Central memory CD8-positive, alpha-beta T cell (primary cell): Measurements from ENCODE around the gene GRID1.
"Not testable (repeated sequence)": the region's sequence is repeated elsewhere in the genome, so short reads cannot be mapped to it uniquely, and the experiment has no call there.

Source experiments
- ATAC-seq: fragments of 150-1000 bp; cut with Tn5 transposase; replicated peaks from 2 replicates; pipeline ENCODE4 v1.10.0; 2022; ENCODE audit warnings: mild to moderate bottlenecking, moderate FRiP score, moderate number of reproducible peaks; ENCODE audit not compliant: poor library complexity, severe bottlenecking; ENCODE audit errors: extremely low read depth
- DNase-seq, 2 donors: peaks; one replicate each; pipeline ENCODE4 v3.0.0; 2021; ENCODE audit warnings: low spot score in 2 of 2
- H3K27ac Mint-ChIP-seq: one replicate; pipeline ENCODE4 v1.8.0; 2022; ENCODE audit warnings: low read depth, mild to moderate bottlenecking, moderate library complexity, mixed read lengths
- H3K27me3 Mint-ChIP-seq: one replicate; pipeline ENCODE4 v1.8.0; 2022; ENCODE audit warnings: mixed read lengths
- H3K36me3 Mint-ChIP-seq: one replicate; pipeline ENCODE4 v1.8.0; 2022; ENCODE audit warnings: mild to moderate bottlenecking, moderate library complexity, mixed read lengths; ENCODE audit not compliant: insufficient read depth
- H3K4me1 Mint-ChIP-seq: one replicate; pipeline ENCODE4 v1.8.0; 2022; ENCODE audit warnings: mixed read lengths
- H3K4me3 Mint-ChIP-seq: one replicate; pipeline ENCODE4 v1.8.0; 2022; ENCODE audit warnings: mild to moderate bottlenecking, moderate library complexity, mixed read lengths
- H3K9me3 Mint-ChIP-seq: one replicate; pipeline ENCODE4 v1.8.0; 2022; ENCODE audit warnings: mixed read lengths

Gene GRID1

DNA sequence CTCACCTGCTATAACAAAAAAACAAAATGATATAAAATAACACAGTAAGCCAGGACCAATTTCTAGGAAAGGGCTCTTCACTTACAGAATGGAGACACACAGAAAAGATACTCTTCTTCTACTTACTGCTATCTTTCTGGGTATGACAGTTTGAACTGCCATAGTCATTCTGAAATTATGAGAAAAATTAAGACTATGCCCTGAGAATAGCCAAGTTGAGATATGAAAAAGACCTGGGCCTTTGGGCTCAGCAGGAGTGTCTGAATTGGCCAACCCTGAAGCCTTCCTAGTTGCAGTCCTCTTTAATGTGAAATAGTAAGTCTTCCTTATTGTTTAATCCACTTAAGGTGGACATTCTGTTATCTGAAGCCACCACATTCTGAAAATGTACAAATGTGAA lies 519.5 kb downstream of the GRID1 start:
- no peaks in the 10 kb centered on the region for H3K36me3 Mint-ChIP-seq
- no peaks in the 10 kb centered on the region for H3K4me1 Mint-ChIP-seq
- DNase-seq (no peak), ATAC-seq (no peak)
- no peak overlapping the region for H3K27ac Mint-ChIP-seq
- H3K4me3 Mint-ChIP-seq = no peak overlapping the region
- H3K9me3 Mint-ChIP-seq = no peaks in the 10 kb centered on the region
- H3K27me3 Mint-ChIP-seq = no peaks in the 10 kb centered on the region

DNA sequence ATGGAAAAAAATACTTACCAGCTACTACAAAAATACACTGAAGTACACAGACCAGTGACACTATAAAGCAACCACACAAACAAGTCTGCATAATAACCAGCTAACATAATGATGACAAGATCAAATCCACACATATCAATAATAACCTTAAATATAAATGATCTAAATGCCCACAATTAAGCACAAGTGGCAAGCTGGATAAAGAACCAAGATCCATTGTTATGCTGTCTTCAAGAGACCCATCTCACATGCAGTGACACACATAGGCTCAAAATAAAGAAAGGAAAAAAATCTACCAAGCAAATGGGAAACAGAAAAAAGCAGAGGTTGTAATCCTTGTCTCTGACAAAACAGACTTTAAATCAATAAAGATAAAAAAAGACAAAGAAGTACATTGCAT lies 527.9 kb downstream of the GRID1 start:
- not testable (repeated sequence) for H3K36me3 Mint-ChIP-seq, H3K27me3 Mint-ChIP-seq, ATAC-seq, H3K4me1 Mint-ChIP-seq, H3K4me3 Mint-ChIP-seq, DNase-seq, H3K27ac Mint-ChIP-seq
- H3K9me3 Mint-ChIP-seq = peaks cover 27% of the 10 kb centered on the region

DNA sequence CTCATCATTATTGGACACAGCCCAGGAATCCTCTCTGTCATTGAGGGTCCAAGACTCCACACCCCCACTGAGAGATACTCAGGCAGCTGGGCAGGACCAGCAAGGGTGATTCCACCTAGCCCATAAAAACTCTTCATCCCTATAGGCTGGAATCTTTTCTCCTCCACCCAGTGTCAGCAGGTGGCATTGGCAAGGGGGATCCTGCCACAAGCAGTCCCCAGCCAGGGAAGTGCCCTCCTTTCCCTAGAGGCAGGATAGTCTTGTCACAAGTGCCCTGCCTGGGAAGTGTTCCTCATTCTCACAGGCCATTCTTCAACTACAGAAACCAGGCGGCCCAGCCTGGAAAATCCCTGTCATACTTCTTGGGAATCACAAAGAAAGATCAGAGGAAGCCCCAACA lies 533.6 kb downstream of the GRID1 start:
- Mint-ChIP-seq H3K27ac (no peak overlapping the region), H3K4me3 (no peak overlapping the region), H3K27me3 (peaks cover 20% of the 10 kb centered on the region), H3K4me1 (no peaks in the 10 kb centered on the region), H3K36me3 (no peaks in the 10 kb centered on the region), H3K9me3 (peaks cover 20% of the 10 kb centered on the region)
- DNase-seq = no peak
- ATAC-seq = no peak

- DNase-seq (no peak), ATAC-seq (no peak)
- no peaks in the 10 kb centered on the region for H3K36me3 Mint-ChIP-seq
- peaks cover 16% of the 10 kb centered on the region for H3K9me3 Mint-ChIP-seq
- H3K4me3 Mint-ChIP-seq = no peak overlapping the region
- H3K4me1 Mint-ChIP-seq = no peaks in the 10 kb centered on the region
- H3K27me3 Mint-ChIP-seq = peaks cover 35% of the 10 kb centered on the region
- no peak overlapping the region for H3K27ac Mint-ChIP-seq
These were observed 535.2 kb downstream of the GRID1 start for GRCh38 chr10:85831422-85831821.

DNA sequence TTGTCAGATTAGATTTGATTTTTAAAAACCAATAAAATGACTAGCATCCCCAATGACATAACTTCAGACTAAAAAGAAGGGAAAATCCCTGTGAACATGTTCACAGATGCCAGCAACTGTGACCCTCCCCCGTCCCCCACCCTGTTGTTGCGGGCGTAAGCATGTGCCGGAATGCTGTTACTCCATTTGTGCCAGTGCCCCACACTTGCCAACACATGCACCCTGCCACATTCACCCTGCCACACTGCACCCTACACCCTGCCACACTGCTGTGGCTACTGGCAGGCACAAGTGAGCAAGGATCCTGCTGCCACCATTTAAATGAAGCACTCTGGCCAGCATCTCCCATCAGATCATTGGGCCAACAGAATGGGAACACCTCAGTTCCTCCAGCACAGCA lies 540.2 kb downstream of the GRID1 start:
- ATAC-seq = no peak
- no peak for DNase-seq
- H3K36me3 Mint-ChIP-seq = no peaks in the 10 kb centered on the region
- H3K4me3 Mint-ChIP-seq = no peak overlapping the region
- no peak overlapping the region for H3K27ac Mint-ChIP-seq
- H3K4me1 Mint-ChIP-seq = no peaks in the 10 kb centered on the region
- peaks cover 46% of the 10 kb centered on the region for H3K27me3 Mint-ChIP-seq
- H3K9me3 Mint-ChIP-seq = peaks cover 11% of the 10 kb centered on the region

DNA sequence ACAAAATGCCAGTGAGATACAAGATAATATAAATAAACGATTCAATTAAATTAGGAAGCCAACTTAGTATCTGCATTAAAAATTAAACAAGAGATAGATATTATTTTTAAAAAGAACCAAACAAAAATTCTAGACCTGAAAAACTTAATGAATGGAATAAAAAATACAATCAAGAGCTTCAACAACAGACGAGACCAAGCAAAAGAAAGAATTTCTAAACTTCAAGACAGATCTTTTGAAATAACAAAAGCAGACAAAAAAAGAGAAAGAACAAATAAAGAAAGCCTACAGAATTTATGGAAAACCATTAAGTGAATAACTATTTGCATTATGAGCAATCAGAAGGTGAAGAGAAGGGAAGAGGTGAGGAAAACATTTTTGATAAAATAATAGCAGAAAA lies 555.2 kb downstream of the GRID1 start:
- no peak for DNase-seq
- no peak overlapping the region for H3K4me3 Mint-ChIP-seq
- H3K4me1 Mint-ChIP-seq = no peaks in the 10 kb centered on the region
- H3K9me3 Mint-ChIP-seq = peaks cover 23% of the 10 kb centered on the region
- ATAC-seq = no peak
- H3K27me3 Mint-ChIP-seq = no peaks in the 10 kb centered on the region
- H3K36me3 Mint-ChIP-seq = no peaks in the 10 kb centered on the region
- no peak overlapping the region for H3K27ac Mint-ChIP-seq

DNA sequence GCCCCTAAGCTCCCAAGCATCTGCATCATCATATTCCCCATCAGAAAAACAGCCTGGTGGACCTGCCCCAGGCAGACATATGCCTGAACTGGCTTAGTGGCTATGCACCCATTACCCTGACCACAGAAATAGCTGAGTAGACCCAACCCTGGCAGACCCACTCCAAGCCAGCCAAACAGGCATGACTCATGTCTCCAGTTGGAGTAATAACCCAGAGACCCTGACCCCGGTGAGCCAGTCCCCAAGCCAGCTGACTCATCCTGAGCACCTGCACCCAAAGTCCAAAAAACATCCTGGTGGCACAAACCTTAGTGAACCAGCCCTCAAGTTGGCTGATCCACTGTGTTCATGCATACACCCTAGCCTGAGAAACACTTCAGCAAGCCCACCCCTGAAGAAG lies 555.9 kb downstream of the GRID1 start:
- no peaks in the 10 kb centered on the region for H3K36me3 Mint-ChIP-seq
- no peaks in the 10 kb centered on the region for H3K27me3 Mint-ChIP-seq
- no peak for ATAC-seq
- no peak overlapping the region for H3K4me3 Mint-ChIP-seq
- no peaks in the 10 kb centered on the region for H3K4me1 Mint-ChIP-seq
- H3K27ac Mint-ChIP-seq = no peak overlapping the region
- H3K9me3 Mint-ChIP-seq = peaks cover 23% of the 10 kb centered on the region
- no peak for DNase-seq

DNA sequence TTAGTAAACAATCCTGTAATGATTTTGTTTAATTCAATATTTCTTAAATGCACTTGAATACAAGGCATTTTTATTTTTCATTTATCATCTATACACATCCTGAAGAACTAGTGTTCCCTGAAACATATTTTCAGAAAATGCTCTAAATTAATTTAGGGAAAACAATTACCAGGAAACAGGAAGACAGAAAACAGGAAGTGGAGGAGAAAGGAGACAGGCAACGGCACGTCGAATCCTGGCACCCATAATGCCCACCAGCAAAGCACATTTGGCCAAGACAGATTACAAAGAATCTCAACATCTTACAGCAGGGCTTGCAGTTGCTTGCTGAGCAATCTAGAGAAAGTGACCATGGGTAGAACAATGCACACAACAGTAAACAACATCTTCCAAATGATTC lies 571.1 kb downstream of the GRID1 start:
- Mint-ChIP-seq H3K4me3 (no peak overlapping the region), H3K27ac (no peak overlapping the region), H3K36me3 (no peaks in the 10 kb centered on the region), H3K27me3 (peaks cover 28% of the 10 kb centered on the region), H3K9me3 (no peaks in the 10 kb centered on the region), H3K4me1 (no peaks in the 10 kb centered on the region)
- DNase-seq (no peak), ATAC-seq (no peak)

DNA sequence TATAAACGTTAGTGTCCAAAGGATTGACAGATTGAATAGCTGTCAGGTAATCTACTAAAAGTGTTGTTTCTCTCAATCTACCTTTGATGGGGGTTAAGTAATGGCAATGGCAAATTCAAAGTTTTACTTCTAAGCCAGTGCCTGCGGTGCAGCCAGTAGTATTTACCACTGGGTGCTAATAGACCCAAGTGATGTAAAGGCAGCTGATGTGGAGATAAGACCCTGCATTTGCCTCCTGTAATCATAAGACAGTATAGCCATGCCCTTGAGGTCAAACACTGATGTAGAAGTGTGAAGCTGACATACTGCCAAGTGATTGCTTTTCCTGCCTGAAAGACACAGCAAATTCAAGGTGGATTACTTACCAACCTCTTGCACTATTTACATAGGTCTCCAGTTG lies 572.0 kb downstream of the GRID1 start:
- ATAC-seq = no peak
- peaks cover 31% of the 10 kb centered on the region for H3K27me3 Mint-ChIP-seq

DNA sequence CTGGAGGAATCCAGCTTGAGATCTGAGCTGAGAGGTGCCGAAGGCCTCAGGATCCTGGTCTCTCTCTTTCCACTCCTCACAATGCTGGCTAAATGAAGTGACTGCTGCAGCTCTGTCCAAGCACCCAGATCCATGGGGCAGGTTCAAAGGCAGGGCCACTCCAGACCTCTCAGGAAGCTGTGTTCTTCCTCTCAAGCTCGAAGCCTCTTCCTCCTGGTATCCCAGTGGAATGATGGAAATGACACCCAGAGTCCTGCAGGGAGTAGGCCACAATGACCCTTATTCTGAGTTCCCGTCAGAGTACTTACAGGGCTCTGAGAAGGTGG lies 574.1 kb downstream of the GRID1 start:
- no peak for DNase-seq
- H3K27me3 Mint-ChIP-seq = peaks cover 10% of the 10 kb centered on the region
- no peak overlapping the region for H3K4me3 Mint-ChIP-seq
- no peaks in the 10 kb centered on the region for H3K9me3 Mint-ChIP-seq
- ATAC-seq = no peak
- H3K4me1 Mint-ChIP-seq = no peaks in the 10 kb centered on the region
- no peak overlapping the region for H3K27ac Mint-ChIP-seq
- no peaks in the 10 kb centered on the region for H3K36me3 Mint-ChIP-seq

More for the DNA sequence above, 572.0 kb downstream of the GRID1 start:
- Mint-ChIP-seq H3K27ac (no peak overlapping the region), H3K9me3 (no peaks in the 10 kb centered on the region), H3K36me3 (no peaks in the 10 kb centered on the region), H3K4me1 (no peaks in the 10 kb centered on the region), H3K4me3 (no peak overlapping the region)
- no peak for DNase-seq

DNA sequence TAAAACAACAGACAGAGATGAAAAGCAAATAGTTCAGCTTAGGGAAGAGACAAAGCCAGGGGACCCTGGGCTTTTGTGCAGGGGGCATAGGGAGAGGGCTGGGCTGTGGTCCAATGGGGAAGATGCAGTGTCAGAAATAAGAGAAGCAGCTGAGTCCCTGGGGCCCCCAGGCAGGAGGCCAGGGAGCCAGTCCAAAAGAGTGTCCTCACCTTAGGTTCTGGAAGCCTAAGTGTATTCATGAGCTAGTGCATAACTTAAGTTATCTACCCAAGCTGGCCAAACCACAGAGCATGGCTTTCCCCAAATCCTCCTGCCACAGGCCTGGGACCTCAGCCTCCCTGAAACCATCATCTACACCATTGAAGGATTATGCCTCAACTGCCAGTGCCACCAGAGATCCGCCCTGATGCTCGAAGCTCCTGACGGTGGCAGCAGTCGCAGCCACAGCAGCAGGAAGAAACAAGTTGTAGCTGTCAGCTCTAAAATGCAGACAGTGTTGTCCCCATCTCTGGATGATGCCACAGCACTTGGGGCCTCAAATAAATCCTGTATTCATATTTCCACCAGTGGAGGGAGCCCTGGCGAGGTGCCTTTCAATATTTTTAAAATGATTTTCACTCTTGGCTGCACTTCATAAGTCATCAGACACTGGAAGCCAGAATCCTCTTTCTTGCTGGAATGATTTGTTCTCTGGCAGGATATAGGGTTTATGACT lies 574.6 kb downstream of the GRID1 start:
- no peak overlapping the region for H3K4me3 Mint-ChIP-seq
- no peak for ATAC-seq
- H3K27ac Mint-ChIP-seq = no peak overlapping the region
- DNase-seq = no peak
- no peaks in the 10 kb centered on the region for H3K4me1 Mint-ChIP-seq
- H3K27me3 Mint-ChIP-seq = peaks cover 10% of the 10 kb centered on the region
- H3K36me3 Mint-ChIP-seq = no peaks in the 10 kb centered on the region
- no peaks in the 10 kb centered on the region for H3K9me3 Mint-ChIP-seq

DNA sequence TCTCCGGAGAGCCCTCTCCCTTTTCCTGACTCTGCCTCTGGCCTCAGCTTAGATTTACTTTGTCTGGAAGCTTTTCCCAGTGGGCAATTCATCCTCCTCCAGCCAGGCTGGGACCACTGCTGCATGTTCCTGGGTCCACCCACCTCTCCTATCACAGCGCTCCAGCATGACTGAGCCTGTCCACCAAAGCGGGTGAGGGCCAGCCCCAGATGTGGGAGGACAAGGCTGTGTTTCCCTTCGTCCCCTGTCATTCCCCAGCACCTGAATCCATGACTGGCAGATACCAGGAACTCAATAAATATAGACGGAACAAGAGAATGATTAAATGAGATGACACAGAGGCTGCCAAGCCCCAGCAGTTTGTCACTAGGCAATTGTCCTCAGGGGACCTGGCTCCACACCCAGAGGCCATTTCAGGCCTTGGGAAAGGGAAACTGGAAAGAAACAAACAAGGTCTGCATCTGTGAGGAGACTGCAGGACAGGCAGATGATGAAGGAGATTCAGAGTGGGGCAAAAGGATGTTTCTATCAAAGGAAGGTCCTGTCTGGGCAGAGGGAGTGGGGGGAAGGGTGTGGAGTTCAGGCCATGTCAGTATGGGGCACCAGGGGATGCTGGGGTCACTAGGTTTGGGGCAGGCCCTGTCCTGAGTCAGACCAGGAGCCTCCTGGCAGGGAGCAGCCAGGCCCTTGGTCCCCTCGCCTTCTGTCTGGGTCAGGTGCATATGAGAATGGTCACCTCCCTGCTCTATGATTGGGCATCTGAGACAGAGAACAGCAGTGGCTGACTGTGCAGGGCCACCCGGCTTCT lies 576.4 kb downstream of the GRID1 start:
- Mint-ChIP-seq H3K9me3 (no peaks in the 10 kb centered on the region), H3K4me3 (no peak overlapping the region), H3K27ac (no peak overlapping the region), H3K27me3 (peaks cover 10% of the 10 kb centered on the region), H3K4me1 (no peaks in the 10 kb centered on the region), H3K36me3 (no peaks in the 10 kb centered on the region)
- no peak for ATAC-seq
- DNase-seq = no peak

DNA sequence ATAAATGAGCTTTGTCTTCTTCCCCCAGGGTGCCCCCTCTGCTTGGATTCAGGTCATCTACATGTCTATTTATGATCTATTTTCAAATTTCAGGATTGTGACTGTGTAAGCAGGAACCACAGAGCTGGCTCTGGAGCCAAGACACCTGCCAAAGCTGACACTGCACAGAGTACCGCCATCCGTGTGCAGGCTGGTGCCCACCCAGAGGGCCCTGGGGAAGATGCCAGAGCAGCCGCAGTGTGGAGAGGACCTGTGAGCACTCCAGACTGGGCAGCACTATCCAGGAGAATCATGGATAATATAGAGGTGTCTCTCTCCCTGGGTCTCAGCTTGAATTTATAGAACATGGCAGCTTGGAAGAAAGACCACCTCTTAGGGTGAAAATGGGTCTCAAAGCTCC lies 577.5 kb downstream of the GRID1 start:
- DNase-seq = no peak
- no peaks in the 10 kb centered on the region for H3K9me3 Mint-ChIP-seq
- H3K4me1 Mint-ChIP-seq = no peaks in the 10 kb centered on the region
- H3K27ac Mint-ChIP-seq = no peak overlapping the region
- no peak overlapping the region for H3K4me3 Mint-ChIP-seq
- no peaks in the 10 kb centered on the region for H3K36me3 Mint-ChIP-seq
- H3K27me3 Mint-ChIP-seq = peaks cover 10% of the 10 kb centered on the region
- ATAC-seq = no peak
